ENCODE results near the gene TULP4. TPM values are rescaled to one million over a fixed set of nuclear protein-coding genes. Genes with fewer than 3 reads are reported as not detected.

Gene TULP4
- total and polyA plus RNA-seq, 8 donors: 1.7 to 237 (median 54.3) TPM

DNA sequence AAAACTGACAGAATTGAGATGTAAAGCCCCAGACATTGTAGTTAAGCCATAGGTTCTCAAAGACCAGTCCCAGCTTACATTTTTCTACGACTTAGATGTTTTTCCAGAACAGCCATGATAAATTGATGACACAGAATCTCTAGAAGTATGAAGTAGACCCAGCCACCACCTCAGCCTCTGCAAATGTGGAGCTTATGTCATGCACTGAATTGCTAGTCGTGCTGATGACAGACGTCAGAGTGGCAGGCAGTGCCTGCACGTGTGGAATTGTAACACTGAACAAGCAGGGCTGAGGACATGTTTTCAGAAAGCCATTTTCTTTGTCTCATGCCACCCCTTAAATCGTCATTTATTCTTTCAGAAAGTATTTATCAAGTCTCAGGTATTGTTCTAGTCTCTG, 175.2 kb downstream of the TULP4 start:
- TF ChIP-seq POLR2A (IDR thresholded peaks at IDR 0.05) (no peak), EP300 (IDR thresholded peaks at IDR 0.05) (no peak), POLR2AphosphoS5 (IDR thresholded peaks at IDR 0.05) (no peak)
- TF ChIP-seq, protein P1, sequence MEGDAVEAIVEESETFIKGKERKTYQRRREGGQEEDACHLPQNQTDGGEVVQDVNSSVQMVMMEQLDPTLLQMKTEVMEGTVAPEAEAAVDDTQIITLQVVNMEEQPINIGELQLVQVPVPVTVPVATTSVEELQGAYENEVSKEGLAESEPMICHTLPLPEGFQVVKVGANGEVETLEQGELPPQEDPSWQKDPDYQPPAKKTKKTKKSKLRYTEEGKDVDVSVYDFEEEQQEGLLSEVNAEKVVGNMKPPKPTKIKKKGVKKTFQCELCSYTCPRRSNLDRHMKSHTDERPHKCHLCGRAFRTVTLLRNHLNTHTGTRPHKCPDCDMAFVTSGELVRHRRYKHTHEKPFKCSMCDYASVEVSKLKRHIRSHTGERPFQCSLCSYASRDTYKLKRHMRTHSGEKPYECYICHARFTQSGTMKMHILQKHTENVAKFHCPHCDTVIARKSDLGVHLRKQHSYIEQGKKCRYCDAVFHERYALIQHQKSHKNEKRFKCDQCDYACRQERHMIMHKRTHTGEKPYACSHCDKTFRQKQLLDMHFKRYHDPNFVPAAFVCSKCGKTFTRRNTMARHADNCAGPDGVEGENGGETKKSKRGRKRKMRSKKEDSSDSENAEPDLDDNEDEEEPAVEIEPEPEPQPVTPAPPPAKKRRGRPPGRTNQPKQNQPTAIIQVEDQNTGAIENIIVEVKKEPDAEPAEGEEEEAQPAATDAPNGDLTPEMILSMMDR (IDR thresholded peaks at IDR 0.05): no peak
- H3K9me3 ChIP-seq: no peaks in the 10 kb centered on the region

DNA sequence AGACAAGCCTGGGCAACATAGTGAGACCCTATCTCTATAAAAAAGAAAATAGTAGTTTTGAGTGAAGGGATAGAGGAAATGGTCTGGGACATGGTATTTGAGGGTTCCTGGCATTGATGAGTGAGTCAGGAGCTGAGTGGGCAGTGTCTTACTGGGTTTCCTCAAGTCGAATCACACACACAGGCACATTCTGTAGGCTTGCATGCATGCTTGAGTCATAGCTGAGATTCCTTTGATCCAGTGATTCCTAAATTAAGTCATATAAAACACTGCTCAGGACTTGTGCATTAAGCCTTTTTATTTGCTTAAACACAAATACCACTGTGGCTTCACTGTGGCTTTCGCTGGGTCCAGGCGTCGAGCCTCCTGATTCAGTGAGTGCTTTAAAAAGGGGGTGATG, 175.8 kb downstream of the TULP4 start:
- H3K27me3 ChIP-seq: no peaks in the 10 kb centered on the region
- intact Hi-C loops (cut with DNase I; ENCODE audit: low total_unique reads): no loop called here
- H3K4me1 ChIP-seq: no peaks in the 10 kb centered on the region
- WGBS, 5 donors: 59 to 83% (median 79%) methylated on average over 4 of the region's 4 CpGs
- no peak for DNase-seq
- no peak overlapping the region for H3K27ac ChIP-seq
- H3K9me3 ChIP-seq: no peaks in the 10 kb centered on the region
- no peak overlapping the region for H3K4me3 ChIP-seq
- H3K36me3 ChIP-seq: peaks cover 0 to 63% (median 29%) of the 10 kb centered on the region in 4 donors
- TF ChIP-seq, protein P1 (IDR thresholded peaks at IDR 0.05): no peak
- TF ChIP-seq EP300 (IDR thresholded peaks at IDR 0.05) (no peak), POLR2A (IDR thresholded peaks at IDR 0.05) (no peak), POLR2AphosphoS5 (IDR thresholded peaks at IDR 0.05) (no peak)

More for the DNA sequence above, 175.2 kb downstream of the TULP4 start:
- H3K36me3 ChIP-seq: peaks cover 0 to 64% (median 32%) of the 10 kb centered on the region in 4 donors
- DNase-seq: no peak
- 89 to 97% (median 95%) methylated on average over 5 of the region's 5 CpGs for WGBS, 5 donors
- no peak overlapping the region for H3K27ac ChIP-seq
- intact Hi-C loops (cut with DNase I; ENCODE audit: low total_unique reads): no loop called here
- H3K4me3 ChIP-seq: no peak overlapping the region
- H3K27me3 ChIP-seq: no peaks in the 10 kb centered on the region
- no peaks in the 10 kb centered on the region for H3K4me1 ChIP-seq

DNA sequence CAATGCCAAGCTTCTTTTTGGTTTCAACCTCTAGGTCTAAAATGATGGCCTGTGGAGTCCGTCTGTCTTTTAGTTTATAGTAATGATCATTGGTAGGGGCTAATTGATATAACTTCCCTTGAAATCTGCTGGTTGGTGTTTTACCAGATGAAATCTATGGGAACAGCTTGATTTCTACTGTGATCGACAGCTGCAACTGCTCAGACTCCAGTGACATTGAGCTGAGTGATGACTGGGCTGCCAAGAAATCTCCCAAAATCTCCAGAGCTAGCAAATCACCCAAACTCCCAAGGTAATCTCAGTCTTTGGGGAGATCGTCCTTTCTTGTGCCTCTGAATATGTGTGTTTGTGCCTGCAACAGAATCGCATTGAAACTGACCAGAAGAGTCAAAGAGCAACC, 177.2 kb downstream of the TULP4 start:
- no peak for DNase-seq
- Histone ChIP-seq H3K9me3 (no peaks in the 10 kb centered on the region), H3K27ac (no peak overlapping the region), H3K4me1 (no peaks in the 10 kb centered on the region), H3K36me3 (peaks cover 7 to 60% (median 28%) of the 10 kb centered on the region in 4 donors), H3K27me3 (no peaks in the 10 kb centered on the region), H3K4me3 (no peak overlapping the region)
- TF ChIP-seq, protein P1 (IDR thresholded peaks at IDR 0.05): no peak
- TF ChIP-seq POLR2A (IDR thresholded peaks at IDR 0.05): no peak
- TF ChIP-seq POLR2AphosphoS5 (IDR thresholded peaks at IDR 0.05): no peak
- no peak for TF ChIP-seq EP300 (IDR thresholded peaks at IDR 0.05)
- 84 to 90% (median 89%) methylated on average over 4 of the region's 4 CpGs for WGBS, 5 donors
- intact Hi-C loops (cut with DNase I; ENCODE audit: low total_unique reads): no loop called here

DNA sequence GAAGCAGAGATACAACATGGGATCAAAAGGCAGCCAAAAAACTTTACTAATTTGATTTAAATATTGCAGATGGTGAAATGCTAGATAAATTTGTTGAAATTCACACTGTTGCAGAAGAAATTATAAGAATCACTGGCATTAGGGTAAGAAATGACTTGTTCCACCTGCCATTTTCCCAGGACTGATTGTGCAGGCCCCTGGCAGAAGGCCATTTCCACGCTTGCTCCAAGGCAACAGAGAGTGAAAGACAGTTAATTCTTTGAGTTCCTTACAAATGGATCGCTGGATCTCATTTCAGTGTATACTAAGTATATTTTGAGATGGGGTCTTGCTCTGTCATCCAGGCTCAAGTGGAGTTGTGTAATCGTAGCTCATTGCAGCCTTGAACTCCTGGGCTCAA, 180.6 kb downstream of the TULP4 start:
- intact Hi-C loops (cut with DNase I; ENCODE audit: low total_unique reads): no loop called here
- Histone ChIP-seq H3K36me3 (peaks cover 7 to 59% (median 43%) of the 10 kb centered on the region in 4 donors), H3K4me1 (no peaks in the 10 kb centered on the region), H3K27me3 (no peaks in the 10 kb centered on the region), H3K9me3 (no peaks in the 10 kb centered on the region), H3K27ac (no peak overlapping the region), H3K4me3 (no peak overlapping the region)
- 92 to 98% (median 96%) methylated on average over 3 of the region's 3 CpGs for WGBS, 5 donors
- TF ChIP-seq, protein P1 (IDR thresholded peaks at IDR 0.05): no peak
- TF ChIP-seq POLR2A (IDR thresholded peaks at IDR 0.05) (no peak), POLR2AphosphoS5 (IDR thresholded peaks at IDR 0.05) (no peak), EP300 (IDR thresholded peaks at IDR 0.05) (no peak)
- no peak for DNase-seq
